NCI-H460 (cell line): ENCODE data around the gene FOXD4L3. TPM values are rescaled to one million over a fixed set of nuclear protein-coding genes. Genes with fewer than 3 reads are reported as not detected.
"Not testable (repeated sequence)": the region's sequence is repeated elsewhere in the genome, so short reads cannot be mapped to it uniquely, and the experiment has no call there.

Experiments used
- DNase-seq: peaks from one replicate; pipeline ENCODE4 v3.0.0-alpha.2; 2016; ENCODE audit warnings: low read depth; ENCODE audit errors: extremely low read depth
- total RNA-seq: library from RNA; depleted of rRNA; stranded (reverse); fragments of >200 nt; shearing (Covaris generic); gene quantifications from 2 replicates; pipeline ENCODE4 v1.2.3, GENCODE V29; 2014; rRNA removed

FOXD4L3 gene
- total RNA-seq, 1 experiment from 2014 or later, result not detected

DNA sequence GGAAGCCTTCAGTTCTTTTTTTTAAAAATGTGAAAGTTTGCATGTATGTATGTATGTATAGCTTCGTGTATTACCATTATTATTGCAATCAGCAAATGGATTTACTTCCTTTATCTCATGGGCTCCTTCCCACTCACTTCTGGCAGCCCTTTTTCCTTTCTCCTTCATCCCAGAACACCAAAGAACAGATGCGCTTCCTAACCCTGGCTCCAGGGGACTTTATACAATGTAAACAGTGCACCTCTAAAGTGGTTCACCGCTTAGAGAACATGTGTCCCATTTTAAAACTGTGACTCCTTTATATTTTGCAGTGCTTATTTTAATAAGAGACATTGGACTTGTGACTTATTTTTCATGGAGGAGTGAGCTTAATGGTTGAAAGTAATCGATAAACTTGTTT is 40.6 kb downstream of the FOXD4L3 start:
- not testable (repeated sequence) for DNase-seq

DNA sequence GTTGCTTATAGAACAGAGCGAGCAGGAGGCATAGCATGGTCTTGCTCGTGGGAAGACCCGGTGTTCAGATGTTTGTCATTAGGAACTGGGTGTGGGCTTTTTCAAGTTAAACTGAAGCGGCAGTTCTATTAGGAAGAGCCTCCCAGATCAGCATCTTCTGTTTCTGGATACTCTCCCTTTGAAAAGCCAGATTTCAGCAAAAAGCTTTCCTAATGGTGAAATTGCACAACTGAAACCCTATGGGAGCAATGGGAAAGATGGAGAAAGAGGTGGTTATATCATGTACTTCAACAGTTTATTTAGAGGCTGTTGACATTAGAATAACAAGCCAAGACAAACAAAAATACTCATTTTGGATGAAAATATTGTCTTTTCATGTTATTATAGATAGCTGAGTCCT is 41.3 kb downstream of the FOXD4L3 start:
- not testable (repeated sequence) for DNase-seq

DNA sequence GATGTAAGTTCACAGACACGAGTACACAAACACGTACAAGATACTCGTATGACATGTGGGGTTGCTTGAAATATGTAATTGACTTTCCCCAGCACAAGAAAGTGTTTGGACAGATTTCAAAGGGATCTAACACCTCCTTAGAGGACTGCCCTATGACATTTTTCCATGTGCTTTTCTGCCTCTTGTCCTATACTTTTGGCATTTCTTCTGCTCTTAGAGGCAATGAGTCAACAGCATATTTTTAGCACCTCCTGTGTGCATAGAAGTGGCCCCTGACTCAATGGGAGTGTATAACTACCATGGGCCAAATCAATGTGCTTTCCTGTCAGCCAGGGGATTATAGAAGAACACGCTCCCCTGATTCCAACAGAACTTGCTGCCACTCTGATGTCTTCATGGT is 49.0 kb downstream of the FOXD4L3 start:
- not testable (repeated sequence) for DNase-seq

Other genes starting within 250 kb of the FOXD4L3 start
- 50.9 and 54.8 TPM in 2 replicates for gene ZNG1C, start 60.9 kb upstream of the FOXD4L3 start, total RNA-seq
- gene PGM5, start 53.7 kb downstream of the FOXD4L3 start, total RNA-seq, result 0.07 TPM in 1 of 2 replicates, not detected in the other
- gene TMEM252, start 238.0 kb downstream of the FOXD4L3 start, total RNA-seq, result not detected in 2 replicates